ENCODE measurements around the gene STH. TPM values are rescaled to one million over a fixed set of nuclear protein-coding genes. Genes with fewer than 3 reads are reported as not detected.

Gene STH
- total RNA-seq, 2 donors from 2014 or later: not detected

DNA sequence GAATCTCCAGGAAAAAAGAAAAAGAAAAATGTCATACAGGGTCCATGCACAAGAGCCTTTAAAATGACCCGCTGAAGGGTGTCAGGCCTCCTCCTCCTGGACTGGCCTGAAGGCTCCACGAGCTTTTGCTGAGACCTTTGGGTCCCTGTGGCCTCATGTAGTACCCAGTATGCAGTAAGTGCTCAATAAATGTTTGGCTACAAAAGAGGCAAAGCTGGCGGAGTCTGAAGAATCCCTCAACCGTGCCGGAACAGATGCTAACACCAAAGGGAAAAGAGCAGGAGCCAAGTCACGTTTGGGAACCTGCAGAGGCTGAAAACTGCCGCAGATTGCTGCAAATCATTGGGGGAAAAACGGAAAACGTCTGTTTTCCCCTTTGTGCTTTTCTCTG, 845 bp downstream of the STH start:
- intact Hi-C loops (cut with DNase I): no loop called here
- H3K27ac ChIP-seq: no peak overlapping the region

DNA sequence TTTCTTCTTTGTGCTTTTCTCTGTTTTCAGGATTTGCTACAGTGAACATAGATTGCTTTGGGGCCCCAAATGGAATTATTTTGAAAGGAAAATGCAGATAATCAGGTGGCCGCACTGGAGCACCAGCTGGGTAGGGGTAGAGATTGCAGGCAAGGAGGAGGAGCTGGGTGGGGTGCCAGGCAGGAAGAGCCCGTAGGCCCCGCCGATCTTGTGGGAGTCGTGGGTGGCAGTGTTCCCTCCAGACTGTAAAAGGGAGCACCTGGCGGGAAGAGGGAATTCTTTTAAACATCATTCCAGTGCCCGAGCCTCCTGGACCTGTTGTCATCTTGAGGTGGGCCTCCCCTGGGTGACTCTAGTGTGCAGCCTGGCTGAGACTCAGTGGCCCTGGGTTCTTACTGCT, 1.2 kb downstream of the STH start:
- TF ChIP-seq POLR2A (IDR thresholded peaks at IDR 0.05) (no peak), CTCF (IDR thresholded peaks at IDR 0.05) (no peak), POLR2AphosphoS5 (IDR thresholded peaks at IDR 0.05) (no peak)
- H3K36me3 ChIP-seq: no peaks in the 10 kb centered on the region
- intact Hi-C loops (cut with DNase I): no loop called here
- no peak for DNase-seq (ENCODE audit: low spot score)
- 56% methylated on average over 7 of the region's 7 CpGs for WGBS
- no peaks in the 10 kb centered on the region for H3K27me3 ChIP-seq (replicated peaks; ENCODE audit: insufficient read depth)
- no peak overlapping the region for H3K27ac ChIP-seq
- H3K9me3 ChIP-seq: no peaks in the 10 kb centered on the region
- H3K4me1 ChIP-seq (replicated peaks): peaks cover 6% of the 10 kb centered on the region
- no peak overlapping the region for H3K4me3 ChIP-seq

More for the DNA sequence above, 845 bp downstream of the STH start:
- TF ChIP-seq POLR2AphosphoS5 (IDR thresholded peaks at IDR 0.05) (no peak), POLR2A (IDR thresholded peaks at IDR 0.05) (no peak), CTCF (IDR thresholded peaks at IDR 0.05) (no peak)
- H3K36me3 ChIP-seq: no peaks in the 10 kb centered on the region
- H3K4me3 ChIP-seq: no peak overlapping the region
- no peaks in the 10 kb centered on the region for H3K9me3 ChIP-seq
- no peaks in the 10 kb centered on the region for H3K27me3 ChIP-seq (replicated peaks; ENCODE audit: insufficient read depth)
- 79% methylated on average over 9 of the region's 9 CpGs for WGBS
- no peak for DNase-seq (ENCODE audit: low spot score)
- peaks cover 6% of the 10 kb centered on the region for H3K4me1 ChIP-seq (replicated peaks)

DNA sequence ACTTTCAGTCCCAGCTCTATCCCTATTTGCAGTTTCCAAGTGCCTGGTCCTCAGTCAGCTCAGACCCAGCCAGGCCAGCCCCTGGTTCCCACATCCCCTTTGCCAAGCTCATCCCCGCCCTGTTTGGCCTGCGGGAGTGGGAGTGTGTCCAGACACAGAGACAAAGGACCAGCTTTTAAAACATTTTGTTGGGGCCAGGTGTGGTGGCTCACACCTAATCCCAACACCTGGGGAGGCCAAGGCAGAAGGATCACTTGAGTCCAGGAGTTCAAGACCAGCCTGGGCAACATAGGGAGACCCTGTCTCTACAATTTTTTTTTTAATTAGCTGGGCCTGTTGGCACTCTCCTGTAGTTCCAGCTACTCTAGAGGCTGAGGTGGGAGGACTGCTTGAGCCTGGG, 1.7 kb downstream of the STH start:
- no peaks in the 10 kb centered on the region for H3K9me3 ChIP-seq
- intact Hi-C loops (cut with DNase I): no loop called here
- H3K36me3 ChIP-seq: no peaks in the 10 kb centered on the region
- no peak overlapping the region for H3K27ac ChIP-seq
- peaks cover 6% of the 10 kb centered on the region for H3K4me1 ChIP-seq (replicated peaks)
- WGBS: 48% methylated on average over 2 of the region's 2 CpGs
- TF ChIP-seq POLR2A (IDR thresholded peaks at IDR 0.05) (no peak), CTCF (IDR thresholded peaks at IDR 0.05) (no peak), POLR2AphosphoS5 (IDR thresholded peaks at IDR 0.05) (no peak)
- no peak for DNase-seq (ENCODE audit: low spot score)
- no peak overlapping the region for H3K4me3 ChIP-seq
- H3K27me3 ChIP-seq (replicated peaks; ENCODE audit: insufficient read depth): no peaks in the 10 kb centered on the region

DNA sequence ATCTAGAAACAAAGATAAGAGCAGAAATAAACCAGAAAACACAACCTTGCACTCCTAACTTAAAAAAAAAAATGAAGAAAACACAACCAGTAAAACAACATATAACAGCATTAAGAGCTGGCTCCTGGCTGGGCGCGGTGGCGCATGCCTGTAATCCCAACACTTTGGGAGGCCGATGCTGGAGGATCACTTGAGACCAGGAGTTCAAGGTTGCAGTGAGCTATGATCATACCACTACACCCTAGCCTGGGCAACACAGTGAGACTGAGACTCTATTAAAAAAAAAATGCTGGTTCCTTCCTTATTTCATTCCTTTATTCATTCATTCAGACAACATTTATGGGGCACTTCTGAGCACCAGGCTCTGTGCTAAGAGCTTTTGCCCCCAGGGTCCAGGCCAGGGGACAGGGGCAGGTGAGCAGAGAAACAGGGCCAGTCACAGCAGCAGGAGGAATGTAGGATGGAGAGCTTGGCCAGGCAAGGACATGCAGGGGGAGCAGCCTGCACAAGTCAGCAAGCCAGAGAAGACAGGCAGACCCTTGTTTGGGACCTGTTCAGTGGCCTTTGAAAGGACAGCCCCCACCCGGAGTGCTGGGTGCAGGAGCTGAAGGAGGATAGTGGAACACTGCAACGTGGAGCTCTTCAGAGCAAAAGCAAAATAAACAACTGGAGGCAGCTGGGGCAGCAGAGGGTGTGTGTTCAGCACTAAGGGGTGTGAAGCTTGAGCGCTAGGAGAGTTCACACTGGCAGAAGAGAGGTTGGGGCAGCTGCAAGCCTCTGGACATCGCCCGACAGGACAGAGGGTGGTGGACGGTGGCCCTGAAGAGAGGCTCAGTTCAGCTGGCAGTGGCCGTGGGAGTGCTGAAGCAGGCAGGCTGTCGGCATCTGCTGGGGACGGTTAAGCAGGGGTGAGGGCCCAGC, 2.6 kb downstream of the STH start:
- no peaks in the 10 kb centered on the region for H3K36me3 ChIP-seq
- H3K4me1 ChIP-seq (replicated peaks): peaks cover 6% of the 10 kb centered on the region
- H3K9me3 ChIP-seq: no peaks in the 10 kb centered on the region
- no peak overlapping the region for H3K27ac ChIP-seq
- no peak for DNase-seq (ENCODE audit: low spot score)
- H3K4me3 ChIP-seq: no peak overlapping the region
- intact Hi-C loops (cut with DNase I): loop anchor here (2.0 kb wide), 1 partner anchor 211 kb away; no protein-coding TSS in a partner anchor
- TF ChIP-seq POLR2AphosphoS5 (IDR thresholded peaks at IDR 0.05) (no peak), POLR2A (IDR thresholded peaks at IDR 0.05) (no peak), CTCF (IDR thresholded peaks at IDR 0.05) (no peak)
- 72% methylated on average over 13 of the region's 13 CpGs for WGBS
- no peaks in the 10 kb centered on the region for H3K27me3 ChIP-seq (replicated peaks; ENCODE audit: insufficient read depth)

Data from prostate gland (tissue), 2 donors.